Activated CD4-positive, alpha-beta T cell treated with anti-CD3 and anti-CD28 coated beads for 36 hours (primary cell): Measurements from ENCODE around the gene IRX3. TPM values are rescaled to one million over a fixed set of nuclear protein-coding genes. Genes with fewer than 3 reads are reported as not detected.

ENCODE experiments used
- ATAC-seq: fragments of 200-7000 bp; cut with Tn5 transposase; one replicate; pipeline ENCODE4 v1.10.0; 2021; ENCODE audit warnings: mild to moderate bottlenecking, moderate library complexity
- CTCF ChIA-PET: fragments of 350-600 bp; sonication (Branson Sonifier 250); formaldehyde crosslinking; loops from one replicate; lab custom pipeline; 2021; ENCODE audit warnings: antibody characterized with exemption; lab: Charles Lee
- POLR2A ChIA-PET: fragments of 350-600 bp; sonication (Branson Sonifier 250); formaldehyde crosslinking; loops from one replicate; lab custom pipeline; 2021; ENCODE audit warnings: antibody characterized with exemption, inconsistent platforms; lab: Charles Lee
- DNase-seq: peaks from one replicate; pipeline ENCODE4 v3.0.0-alpha.2; 2020
- H3K27ac Mint-ChIP-seq: one replicate; pipeline ENCODE4 v1.8.0; 2021; ENCODE audit warnings: mixed read lengths
- H3K27me3 Mint-ChIP-seq: one replicate; pipeline ENCODE4 v1.8.0; 2021; ENCODE audit warnings: mixed read lengths
- H3K36me3 Mint-ChIP-seq: one replicate; pipeline ENCODE4 v1.8.0; 2021; ENCODE audit warnings: low read depth, mixed read lengths
- H3K4me1 Mint-ChIP-seq: one replicate; pipeline ENCODE4 v1.8.0; 2021; ENCODE audit warnings: mixed read lengths
- H3K4me3 Mint-ChIP-seq: one replicate; pipeline ENCODE4 v1.8.0; 2021; ENCODE audit warnings: mild to moderate bottlenecking, moderate library complexity, mixed read lengths
- H3K9me3 Mint-ChIP-seq: one replicate; pipeline ENCODE4 v1.8.0; 2021; ENCODE audit warnings: low read depth, mixed read lengths
- intact Hi-C, 2 experiments: fragments of 100-400 bp; cut with DNase I in 1 of 2; cut with micrococcal nuclease in 1 of 2; formaldehyde crosslinking; loops; one replicate each; pipeline versions ENCODE4 v1.14.2 to v1.15.1; 2022 to 2024; cut with DNase I, micrococcal nuclease
- total RNA-seq, 2 experiments: library from RNA; stranded (reverse); gene quantifications; one replicate each; pipeline ENCODE4 v1.2.3, GENCODE V29; 2021

IRX3 gene
- not detected for total RNA-seq

GRCh38 chr16:54286366-54287130 lies at the start of gene IRX3:
Gene IRX3, minus strand, starts transcription at chr16:54286787. Its CDS starts 737 bp downstream, at chr16:54286050.
- ATAC-seq = peak; percentile 27
- intact Hi-C loops = loop anchor here in 1 of 2 experiments (2.0 to 10.0 kb wide), 5 partner anchors 394 to 1046 kb away; no protein-coding TSS in a partner anchor
- Mint-ChIP-seq H3K4me3 (peak within 1 kb of the TSS; percentile 62), H3K27me3 (peaks cover 53% of the 10 kb centered on the region), H3K4me1 (peaks cover 33% of the 10 kb centered on the region), H3K36me3 (no peaks in the 10 kb centered on the region), H3K9me3 (no peaks in the 10 kb centered on the region), H3K27ac (no peak within 1 kb of the TSS)
- CTCF ChIA-PET = interaction anchor here (0.5 to 0.6 kb wide), 2 partner anchors 354 to 494 kb away, joined by 3 to 4 read pairs; no protein-coding TSS in a partner anchor
- peak; percentile 38 for DNase-seq
- POLR2A ChIA-PET = no interaction called here

GRCh38 chr16:54335230-54335629 lies 48.6 kb upstream of the IRX3 start:
- no peak overlapping the region for H3K27ac Mint-ChIP-seq
- no peak overlapping the region for H3K4me3 Mint-ChIP-seq
- DNase-seq = no peak
- intact Hi-C loops = no loop called here
- ChIA-PET CTCF (interaction anchor here (1.0 kb wide), 1 partner anchor 14 kb away, joined by 3 read pairs; no protein-coding TSS in a partner anchor), POLR2A (no interaction called here)
- peaks cover 13% of the 10 kb centered on the region for H3K27me3 Mint-ChIP-seq
- H3K4me1 Mint-ChIP-seq = no peaks in the 10 kb centered on the region
- no peak for ATAC-seq
- no peaks in the 10 kb centered on the region for H3K36me3 Mint-ChIP-seq
- no peaks in the 10 kb centered on the region for H3K9me3 Mint-ChIP-seq

- Mint-ChIP-seq H3K27me3 (peaks cover 10% of the 10 kb centered on the region), H3K36me3 (no peaks in the 10 kb centered on the region), H3K27ac (no peak overlapping the region), H3K4me3 (no peak overlapping the region), H3K9me3 (no peaks in the 10 kb centered on the region), H3K4me1 (no peaks in the 10 kb centered on the region)
- DNase-seq (no peak), ATAC-seq (no peak)
- POLR2A ChIA-PET = no interaction called here
- CTCF ChIA-PET = no interaction called here
- intact Hi-C loops = no loop called here
Measured at GRCh38 chr16:54334208-54334607, 47.6 kb upstream of the IRX3 start.

- Mint-ChIP-seq H3K36me3 (no peaks in the 10 kb centered on the region), H3K27me3 (peaks cover 8% of the 10 kb centered on the region), H3K4me1 (no peaks in the 10 kb centered on the region), H3K4me3 (no peak overlapping the region), H3K9me3 (no peaks in the 10 kb centered on the region), H3K27ac (no peak overlapping the region)
- ATAC-seq (no peak), DNase-seq (no peak)
- CTCF ChIA-PET = no interaction called here
- POLR2A ChIA-PET = no interaction called here
- intact Hi-C loops = no loop called here
Measured at GRCh38 chr16:54331241-54332002, 44.8 kb upstream of the IRX3 start.

- ATAC-seq = no peak
- H3K27me3 Mint-ChIP-seq = peaks cover 3% of the 10 kb centered on the region
- no peak overlapping the region for H3K27ac Mint-ChIP-seq
- intact Hi-C loops = no loop called here
- POLR2A ChIA-PET = no interaction called here
- H3K9me3 Mint-ChIP-seq = no peaks in the 10 kb centered on the region
- H3K4me1 Mint-ChIP-seq = no peaks in the 10 kb centered on the region
- no peak overlapping the region for H3K4me3 Mint-ChIP-seq
- no peaks in the 10 kb centered on the region for H3K36me3 Mint-ChIP-seq
- no peak for DNase-seq
- CTCF ChIA-PET = no interaction called here
Measured at GRCh38 chr16:54327609-54328008, 41.0 kb upstream of the IRX3 start.

GRCh38 chr16:54326266-54326662 lies 39.7 kb upstream of the IRX3 start:
- peaks cover 3% of the 10 kb centered on the region for H3K27me3 Mint-ChIP-seq
- no peaks in the 10 kb centered on the region for H3K9me3 Mint-ChIP-seq
- intact Hi-C loops = no loop called here
- ChIA-PET CTCF (no interaction called here), POLR2A (no interaction called here)
- H3K36me3 Mint-ChIP-seq = no peaks in the 10 kb centered on the region
- ATAC-seq = no peak
- no peak for DNase-seq
- H3K4me1 Mint-ChIP-seq = no peaks in the 10 kb centered on the region
- H3K27ac Mint-ChIP-seq = no peak overlapping the region
- no peak overlapping the region for H3K4me3 Mint-ChIP-seq

GRCh38 chr16:54325616-54326265 lies 39.2 kb upstream of the IRX3 start:
- no peak for ATAC-seq
- H3K27ac Mint-ChIP-seq = no peak overlapping the region
- no peaks in the 10 kb centered on the region for H3K36me3 Mint-ChIP-seq
- peaks cover 3% of the 10 kb centered on the region for H3K27me3 Mint-ChIP-seq
- POLR2A ChIA-PET = no interaction called here
- intact Hi-C loops = no loop called here
- no peaks in the 10 kb centered on the region for H3K4me1 Mint-ChIP-seq
- H3K9me3 Mint-ChIP-seq = no peaks in the 10 kb centered on the region
- DNase-seq = no peak
- CTCF ChIA-PET = no interaction called here
- no peak overlapping the region for H3K4me3 Mint-ChIP-seq

- Mint-ChIP-seq H3K4me1 (no peaks in the 10 kb centered on the region), H3K9me3 (no peaks in the 10 kb centered on the region), H3K27me3 (peaks cover 3% of the 10 kb centered on the region), H3K4me3 (no peak overlapping the region), H3K27ac (no peak overlapping the region), H3K36me3 (no peaks in the 10 kb centered on the region)
- DNase-seq (no peak), ATAC-seq (no peak)
- CTCF ChIA-PET = interaction anchor here (0.6 kb wide), 1 partner anchor 200 kb away, joined by 3 read pairs; no protein-coding TSS in a partner anchor
- POLR2A ChIA-PET = no interaction called here
- intact Hi-C loops = no loop called here
Measured at GRCh38 chr16:54324716-54325115, 38.1 kb upstream of the IRX3 start.

- H3K4me1 Mint-ChIP-seq = no peaks in the 10 kb centered on the region
- no peaks in the 10 kb centered on the region for H3K36me3 Mint-ChIP-seq
- H3K9me3 Mint-ChIP-seq = no peaks in the 10 kb centered on the region
- CTCF ChIA-PET = interaction anchor here (0.9 kb wide), 1 partner anchor 15 kb away, joined by 3 read pairs; no protein-coding TSS in a partner anchor
- H3K27ac Mint-ChIP-seq = no peak overlapping the region
- no peak for DNase-seq
- intact Hi-C loops = no loop called here
- no peak for ATAC-seq
- H3K27me3 Mint-ChIP-seq = no peaks in the 10 kb centered on the region
- POLR2A ChIA-PET = interaction anchor here (0.5 kb wide), 1 partner anchor 27 kb away, joined by 3 read pairs; no protein-coding TSS in a partner anchor
- H3K4me3 Mint-ChIP-seq = no peak overlapping the region
Measured at GRCh38 chr16:54320697-54321340, 34.2 kb upstream of the IRX3 start.

- ChIA-PET CTCF (no interaction called here), POLR2A (no interaction called here)
- H3K4me3 Mint-ChIP-seq = no peak overlapping the region
- H3K36me3 Mint-ChIP-seq = no peaks in the 10 kb centered on the region
- DNase-seq (no peak), ATAC-seq (no peak)
- no peaks in the 10 kb centered on the region for H3K9me3 Mint-ChIP-seq
- no peak overlapping the region for H3K27ac Mint-ChIP-seq
- no peaks in the 10 kb centered on the region for H3K27me3 Mint-ChIP-seq
- H3K4me1 Mint-ChIP-seq = no peaks in the 10 kb centered on the region
- intact Hi-C loops = no loop called here
Measured at GRCh38 chr16:54318941-54319340, 32.4 kb upstream of the IRX3 start.

- DNase-seq (no peak), ATAC-seq (no peak)
- ChIA-PET POLR2A (no interaction called here), CTCF (no interaction called here)
- H3K27ac Mint-ChIP-seq = no peak overlapping the region
- H3K4me1 Mint-ChIP-seq = no peaks in the 10 kb centered on the region
- intact Hi-C loops = no loop called here
- H3K36me3 Mint-ChIP-seq = no peaks in the 10 kb centered on the region
- no peaks in the 10 kb centered on the region for H3K9me3 Mint-ChIP-seq
- no peak overlapping the region for H3K4me3 Mint-ChIP-seq
- no peaks in the 10 kb centered on the region for H3K27me3 Mint-ChIP-seq
Measured at GRCh38 chr16:54317101-54317611, 30.6 kb upstream of the IRX3 start.
